WTC11 (cell line): ENCODE data around the gene CACHD1.

Experiments used
- AR ChIP-seq: fragments of 250-450 bp; sonication (Bioruptor Pico); IDR thresholded peaks from 2 replicates; pipeline ENCODE4 v1.9.0; 2021; ENCODE audit warnings: mild to moderate bottlenecking
- CTCF ChIP-seq: fragments of 200-600 bp; IDR thresholded peaks from 2 replicates; pipeline ENCODE4 v1.8.0; 2022; ENCODE audit warnings: antibody characterized with exemption
- GRHL2 ChIP-seq: fragments of 250-450 bp; sonication (Bioruptor Pico); IDR thresholded peaks from 2 replicates; pipeline ENCODE4 v1.8.0; 2022; ENCODE audit warnings: mild to moderate bottlenecking, moderate library complexity; ENCODE audit not compliant: insufficient replicate concordance, severe bottlenecking
- IRF2 ChIP-seq: sonication (generic); formaldehyde crosslinking; IDR thresholded peaks from 2 replicates; pipeline ENCODE4 v1.8.0; 2022; ENCODE audit warnings: low read depth, missing genetic modification reagents, borderline replicate concordance
- NR1H2 ChIP-seq: sonication (generic); formaldehyde crosslinking; IDR thresholded peaks from 2 replicates; pipeline ENCODE4 v1.9.0; 2021; ENCODE audit warnings: mild to moderate bottlenecking, moderate library complexity, missing genetic modification reagents
- RELA ChIP-seq: sonication (generic); formaldehyde crosslinking; IDR thresholded peaks from 2 replicates; pipeline ENCODE4 v1.8.1; 2022; ENCODE audit warnings: missing genetic modification reagents, mild to moderate bottlenecking, borderline replicate concordance
- STAT6 ChIP-seq: sonication (generic); formaldehyde crosslinking; conservative IDR thresholded peaks from 2 replicates; pipeline ENCODE4 v1.8.1; 2023; ENCODE audit warnings: mild to moderate bottlenecking, low read depth, missing genetic modification reagents, moderate library complexity
- USF2 ChIP-seq: sonication (generic); formaldehyde crosslinking; IDR thresholded peaks from 2 replicates; pipeline ENCODE4 v1.8.1; 2023; ENCODE audit warnings: mild to moderate bottlenecking, missing genetic modification reagents, moderate library complexity
- ZNF317 ChIP-seq: sonication (generic); formaldehyde crosslinking; IDR thresholded peaks from 2 replicates; pipeline ENCODE4 v1.8.1; 2023; ENCODE audit warnings: low read depth, mild to moderate bottlenecking, moderate library complexity, missing genetic modification reagents, borderline replicate concordance
- TF ChIP-seq, protein P1 (sequence below): fragments of 250-450 bp; sonication (Bioruptor Pico); conservative IDR thresholded peaks from 2 replicates; pipeline ENCODE4 v1.9.0; 2021; ENCODE audit warnings: mild to moderate bottlenecking
- TF ChIP-seq, protein P2 (sequence below): sonication (generic); formaldehyde crosslinking; IDR thresholded peaks from 2 replicates; pipeline ENCODE4 v1.8.0; 2023; ENCODE audit warnings: mild to moderate bottlenecking, missing genetic modification reagents

- TF ChIP-seq CTCF (no peak), RELA (no peak), AR (CRISPR knock-in tag) (no peak), GRHL2 (CRISPR knock-in tag) (no peak), ZNF317 (CRISPR knock-in tag) (no peak), NR1H2 (CRISPR knock-in tag) (no peak), USF2 (CRISPR knock-in tag) (no peak), STAT6 (CRISPR knock-in tag) (no peak), IRF2 (no peak)
- TF ChIP-seq, protein P1, sequence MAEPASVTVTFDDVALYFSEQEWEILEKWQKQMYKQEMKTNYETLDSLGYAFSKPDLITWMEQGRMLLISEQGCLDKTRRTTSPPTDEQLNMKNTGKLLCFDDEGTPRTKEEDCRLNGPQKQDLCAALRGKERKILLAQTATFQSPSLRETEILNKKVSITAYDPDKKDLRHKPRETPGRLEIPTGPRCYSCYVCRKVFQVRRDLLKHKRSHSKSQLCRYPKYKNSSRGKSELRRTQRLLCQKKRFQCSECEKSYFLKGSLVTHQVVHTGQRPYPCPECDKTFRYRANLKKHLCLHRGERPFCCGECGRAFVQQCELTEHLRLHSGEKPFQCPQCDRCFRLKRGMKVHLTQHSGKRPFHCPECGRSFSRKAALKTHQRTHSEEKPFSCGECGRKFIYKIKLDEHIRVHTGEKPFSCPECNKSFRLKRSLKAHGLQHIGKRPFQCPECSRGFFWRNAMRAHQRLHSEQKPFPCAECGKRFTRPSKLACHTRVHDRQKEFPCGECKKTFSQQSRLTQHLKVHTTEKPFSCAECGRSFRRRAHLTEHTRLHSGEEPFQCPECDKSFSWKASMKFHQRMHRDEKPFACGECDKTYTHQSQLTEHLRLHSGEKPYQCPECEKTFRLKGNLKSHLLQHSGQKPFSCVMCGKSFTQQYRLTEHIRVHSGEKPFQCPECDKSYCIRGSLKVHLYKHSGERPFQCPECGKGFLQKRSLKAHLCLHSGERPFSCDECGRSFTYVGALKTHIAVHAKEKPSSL (CRISPR knock-in tag), result no peak
- TF ChIP-seq, protein P2, sequence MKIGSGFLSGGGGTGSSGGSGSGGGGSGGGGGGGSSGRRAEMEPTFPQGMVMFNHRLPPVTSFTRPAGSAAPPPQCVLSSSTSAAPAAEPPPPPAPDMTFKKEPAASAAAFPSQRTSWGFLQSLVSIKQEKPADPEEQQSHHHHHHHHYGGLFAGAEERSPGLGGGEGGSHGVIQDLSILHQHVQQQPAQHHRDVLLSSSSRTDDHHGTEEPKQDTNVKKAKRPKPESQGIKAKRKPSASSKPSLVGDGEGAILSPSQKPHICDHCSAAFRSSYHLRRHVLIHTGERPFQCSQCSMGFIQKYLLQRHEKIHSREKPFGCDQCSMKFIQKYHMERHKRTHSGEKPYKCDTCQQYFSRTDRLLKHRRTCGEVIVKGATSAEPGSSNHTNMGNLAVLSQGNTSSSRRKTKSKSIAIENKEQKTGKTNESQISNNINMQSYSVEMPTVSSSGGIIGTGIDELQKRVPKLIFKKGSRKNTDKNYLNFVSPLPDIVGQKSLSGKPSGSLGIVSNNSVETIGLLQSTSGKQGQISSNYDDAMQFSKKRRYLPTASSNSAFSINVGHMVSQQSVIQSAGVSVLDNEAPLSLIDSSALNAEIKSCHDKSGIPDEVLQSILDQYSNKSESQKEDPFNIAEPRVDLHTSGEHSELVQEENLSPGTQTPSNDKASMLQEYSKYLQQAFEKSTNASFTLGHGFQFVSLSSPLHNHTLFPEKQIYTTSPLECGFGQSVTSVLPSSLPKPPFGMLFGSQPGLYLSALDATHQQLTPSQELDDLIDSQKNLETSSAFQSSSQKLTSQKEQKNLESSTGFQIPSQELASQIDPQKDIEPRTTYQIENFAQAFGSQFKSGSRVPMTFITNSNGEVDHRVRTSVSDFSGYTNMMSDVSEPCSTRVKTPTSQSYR, result no peak
Measured at GRCh38 chr1:64664299-64664698, 194.4 kb downstream of the CACHD1 start.
